GM21360 (cell line): ENCODE data around the gene ZEB2.

Experiments
- ATAC-seq: cut with Tn5 transposase; IDR thresholded peaks from one replicate; pipeline ENCODE4 v1.9.1; 2021; ENCODE audit warnings: mild to moderate bottlenecking, moderate library complexity; ENCODE audit not compliant: unreplicated experiment

ZEB2 gene

GRCh38 chr2:144496977-144497598, 22.8 kb downstream of the ZEB2 start:
- no peak for ATAC-seq

GRCh38 chr2:144496092-144496976, 23.6 kb downstream of the ZEB2 start:
- no peak for ATAC-seq

GRCh38 chr2:144495227-144496091, 24.5 kb downstream of the ZEB2 start:
- no peak for ATAC-seq

- no peak for ATAC-seq
Observed at GRCh38 chr2:144493027-144493809, 26.7 kb downstream of the ZEB2 start.

- no peak for ATAC-seq
Observed at GRCh38 chr2:144490857-144491256, 29.1 kb downstream of the ZEB2 start.

- ATAC-seq: no peak
Observed at GRCh38 chr2:144490017-144490416, 29.9 kb downstream of the ZEB2 start.

GRCh38 chr2:144489315-144489916, 30.5 kb downstream of the ZEB2 start:
- no peak for ATAC-seq

GRCh38 chr2:144484201-144484948, 35.5 kb downstream of the ZEB2 start:
- no peak for ATAC-seq

- no peak for ATAC-seq
Observed at GRCh38 chr2:144481666-144482065, 38.3 kb downstream of the ZEB2 start.

GRCh38 chr2:144481109-144481508, 38.8 kb downstream of the ZEB2 start:
- ATAC-seq: no peak

GRCh38 chr2:144480285-144480684, 39.6 kb downstream of the ZEB2 start:
- no peak for ATAC-seq

- ATAC-seq: no peak
Observed at GRCh38 chr2:144479659-144480058, 40.3 kb downstream of the ZEB2 start.

- no peak for ATAC-seq
Observed at GRCh38 chr2:144479138-144479537, 40.8 kb downstream of the ZEB2 start.

GRCh38 chr2:144477957-144478311, 42.0 kb downstream of the ZEB2 start:
- no peak for ATAC-seq

GRCh38 chr2:144477281-144477956, 42.5 kb downstream of the ZEB2 start:
- ATAC-seq: no peak

GRCh38 chr2:144476682-144477081, 43.2 kb downstream of the ZEB2 start:
- no peak for ATAC-seq

- no peak for ATAC-seq
Observed at GRCh38 chr2:144475569-144476275, 44.2 kb downstream of the ZEB2 start.

GRCh38 chr2:144475044-144475443, 44.9 kb downstream of the ZEB2 start:
- ATAC-seq: no peak
